ENCODE data around the gene ATP2B3.

ATP2B3 gene

DNA sequence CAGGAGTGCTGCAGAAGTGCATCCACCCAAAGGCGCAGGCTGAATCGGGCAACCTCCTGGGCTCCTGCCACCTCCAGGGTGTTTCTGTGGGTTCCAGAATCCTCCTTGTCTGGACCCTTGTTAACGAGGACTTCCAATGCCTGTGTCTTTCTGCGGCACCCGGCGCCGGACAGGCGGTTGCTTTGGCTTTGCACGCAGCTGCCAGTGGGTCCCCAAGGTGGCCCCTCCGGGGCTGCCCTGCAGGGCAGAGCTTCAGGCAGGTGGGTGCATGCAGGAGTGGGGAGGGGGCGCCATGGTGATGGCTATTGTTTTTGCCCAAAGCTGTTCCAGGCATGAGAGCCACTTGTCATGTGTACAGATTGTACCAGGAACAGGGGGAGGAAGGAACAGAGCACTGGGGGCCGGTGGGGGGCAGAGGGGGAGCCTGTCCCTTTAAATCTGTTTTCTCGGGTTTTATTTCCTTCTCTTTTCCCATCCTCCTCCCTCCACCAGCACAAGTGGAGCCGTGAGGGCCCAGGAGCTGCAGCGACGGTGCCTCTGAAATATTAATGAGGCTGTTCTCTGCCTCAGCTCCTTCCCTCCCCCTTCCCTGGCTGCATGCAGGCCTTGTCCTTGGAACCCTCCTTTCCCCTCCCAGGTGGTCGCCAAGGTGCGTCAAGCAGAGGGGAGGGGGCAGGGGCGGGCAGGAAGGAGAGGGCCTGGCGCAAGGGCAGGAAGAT lies 13.1 kb downstream of the ATP2B3 start:
- no peak for DNase-seq (ENCODE audit: low read depth in 1 of 2, low spot score in 1 of 2)

DNA sequence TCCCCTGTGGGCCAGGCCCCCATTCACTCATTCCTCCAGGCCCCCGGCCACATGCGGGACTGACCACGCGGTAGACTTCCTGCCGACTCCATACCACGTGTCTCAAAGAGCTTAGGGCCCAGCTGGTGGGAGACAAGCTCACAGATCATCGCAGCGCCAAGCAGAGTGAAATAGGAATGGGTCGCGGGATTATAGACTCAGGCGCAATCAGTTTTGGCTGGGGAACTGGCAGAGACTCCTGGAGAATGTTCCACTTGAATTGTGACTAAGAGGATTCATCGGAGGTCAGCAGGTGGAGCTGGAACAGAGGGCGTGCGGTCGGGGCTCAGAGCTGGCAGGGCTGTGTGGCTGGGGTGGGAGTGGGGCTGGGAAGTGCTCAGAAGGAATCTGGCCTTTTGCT lies 15.6 kb downstream of the ATP2B3 start:
- DNase-seq (ENCODE audit: low read depth in 1 of 2, low spot score in 1 of 2) = no peak

DNA sequence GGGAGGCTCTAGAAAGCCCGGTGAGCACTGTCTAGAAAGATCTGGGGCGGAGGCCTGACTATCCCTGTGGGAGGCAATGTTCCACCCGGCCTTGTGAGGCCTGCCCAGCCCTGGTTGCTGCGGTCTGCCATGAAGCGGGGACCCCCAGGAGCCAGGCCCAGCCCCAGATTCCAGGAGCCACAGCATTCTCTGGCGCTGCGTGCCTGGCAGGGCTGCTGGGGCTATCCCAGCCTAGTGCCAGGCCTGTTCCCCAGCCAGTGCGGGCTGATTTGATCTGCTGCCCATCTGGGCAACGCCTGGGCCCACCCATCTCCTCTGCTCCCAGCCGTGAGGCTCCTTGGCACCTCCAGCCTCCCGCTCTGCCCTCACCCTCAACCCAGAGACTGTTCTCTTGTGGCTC lies 19.6 kb downstream of the ATP2B3 start:
- DNase-seq (ENCODE audit: low read depth in 1 of 2, low spot score in 1 of 2) = no peak

GRCh38 chrX:153537526-153538295 lies 20.3 kb downstream of the ATP2B3 start:
- no peak for DNase-seq (ENCODE audit: low read depth in 1 of 2, low spot score in 1 of 2)

DNA sequence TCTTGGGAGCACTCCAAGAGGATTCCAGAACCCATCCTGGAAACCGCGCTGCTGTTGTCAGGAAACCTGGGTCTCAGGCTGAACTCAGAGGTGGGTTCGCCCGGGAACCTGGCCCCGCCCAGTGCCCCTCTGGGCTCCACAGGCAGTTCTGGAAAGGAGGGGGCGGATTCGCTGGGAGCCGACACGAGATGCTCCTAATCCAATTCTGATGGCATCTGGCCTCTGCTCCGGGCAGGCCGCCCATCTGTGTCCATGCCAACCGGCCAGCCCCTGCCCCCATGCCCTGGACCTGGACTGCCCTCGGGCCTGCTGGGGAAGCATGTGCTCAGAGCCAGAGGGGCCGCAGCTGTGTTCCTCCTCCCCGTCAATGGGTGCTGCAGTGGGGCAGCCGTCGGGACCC lies 21.0 kb downstream of the ATP2B3 start:
- no peak for DNase-seq (ENCODE audit: low read depth in 1 of 2, low spot score in 1 of 2)

DNA sequence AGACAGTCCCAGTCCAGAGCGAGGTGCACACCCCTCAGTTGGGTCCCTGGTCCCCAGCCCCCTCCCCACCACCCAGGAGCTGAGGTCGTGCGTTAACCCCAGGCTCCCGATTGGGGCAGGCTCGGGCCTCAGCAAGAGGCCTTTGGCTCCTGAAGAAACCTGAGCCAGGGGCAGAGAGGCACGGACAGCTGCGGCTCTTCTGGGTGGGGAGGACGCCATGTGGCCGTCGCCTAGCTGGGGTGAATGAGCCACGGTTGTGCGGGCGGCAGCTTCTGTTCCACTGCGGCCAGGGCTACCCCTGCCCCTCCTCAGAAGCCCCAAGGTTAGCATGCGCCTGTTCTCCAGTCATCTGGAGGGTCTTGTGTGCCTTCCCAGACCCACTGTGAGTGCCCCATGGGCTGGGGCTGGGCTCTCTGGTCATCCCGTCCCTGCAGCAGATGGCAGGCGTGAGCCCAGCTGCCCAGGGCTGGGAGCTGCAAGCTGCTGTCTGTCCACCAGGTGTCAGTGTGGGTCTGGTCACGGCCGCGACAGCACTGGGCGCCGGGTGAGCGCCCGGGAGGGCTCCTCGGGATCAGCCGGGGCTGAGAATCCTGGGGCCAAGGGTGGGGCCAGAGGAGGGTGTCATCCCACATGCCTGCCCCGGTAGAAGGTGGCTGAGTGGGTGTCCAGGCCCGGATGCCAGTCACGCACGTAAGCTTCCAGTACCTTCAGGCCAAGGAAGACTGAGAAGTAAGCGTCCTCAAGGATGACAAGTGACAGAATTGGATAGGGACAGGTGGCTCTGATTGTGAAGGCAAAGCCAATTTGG lies 21.9 kb downstream of the ATP2B3 start:
- DNase-seq (ENCODE audit: low read depth in 1 of 2, low spot score in 1 of 2) = peak; percentile 16 to 35

GRCh38 chrX:153539979-153540358 lies 22.5 kb downstream of the ATP2B3 start:
- no peak for DNase-seq (ENCODE audit: low read depth in 1 of 2, low spot score in 1 of 2)

DNA sequence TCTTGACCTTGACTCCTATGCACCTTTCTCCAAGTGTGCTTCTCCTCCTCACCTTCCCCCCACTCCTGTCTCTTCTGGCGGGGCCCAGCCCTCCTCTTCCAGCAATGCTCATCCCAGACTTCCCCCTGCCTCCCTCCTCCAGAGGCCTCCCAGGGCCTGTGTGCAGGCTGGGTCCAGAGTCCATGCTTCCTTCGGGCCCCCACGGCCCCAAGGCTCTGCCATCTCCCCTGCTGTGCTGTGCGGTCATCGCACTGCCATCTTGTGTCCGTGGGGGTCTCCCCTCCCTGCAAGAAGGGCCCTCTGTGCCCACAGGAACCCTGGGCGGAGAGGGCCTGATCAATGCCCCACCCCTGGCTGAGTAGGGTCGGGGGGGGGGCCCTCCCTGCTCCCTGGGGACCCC lies 27.3 kb downstream of the ATP2B3 start:
- no peak for DNase-seq (ENCODE audit: low read depth in 1 of 2, low spot score in 1 of 2)

DNA sequence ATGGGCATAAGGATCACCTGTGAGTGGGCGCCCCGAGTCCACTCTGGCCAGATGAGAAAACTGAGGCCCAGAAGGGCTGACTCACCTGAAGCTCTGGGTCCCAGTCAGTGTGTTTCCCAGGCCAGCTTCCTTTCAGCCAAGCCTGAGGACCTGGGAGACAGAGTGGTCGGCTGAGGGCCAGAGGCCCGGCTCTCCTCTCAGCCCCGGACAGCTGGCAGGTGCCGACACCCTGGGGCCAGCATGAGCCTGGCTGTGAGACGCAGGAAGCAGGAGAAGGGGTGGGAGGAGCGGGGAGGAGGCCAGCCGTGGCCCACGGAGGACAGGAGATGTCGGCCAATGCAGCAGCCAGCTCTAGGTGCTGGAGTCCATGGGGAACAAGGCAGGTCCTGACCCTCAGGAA lies 28.9 kb downstream of the ATP2B3 start:
- no peak for DNase-seq (ENCODE audit: low read depth in 1 of 2, low spot score in 1 of 2)

DNA sequence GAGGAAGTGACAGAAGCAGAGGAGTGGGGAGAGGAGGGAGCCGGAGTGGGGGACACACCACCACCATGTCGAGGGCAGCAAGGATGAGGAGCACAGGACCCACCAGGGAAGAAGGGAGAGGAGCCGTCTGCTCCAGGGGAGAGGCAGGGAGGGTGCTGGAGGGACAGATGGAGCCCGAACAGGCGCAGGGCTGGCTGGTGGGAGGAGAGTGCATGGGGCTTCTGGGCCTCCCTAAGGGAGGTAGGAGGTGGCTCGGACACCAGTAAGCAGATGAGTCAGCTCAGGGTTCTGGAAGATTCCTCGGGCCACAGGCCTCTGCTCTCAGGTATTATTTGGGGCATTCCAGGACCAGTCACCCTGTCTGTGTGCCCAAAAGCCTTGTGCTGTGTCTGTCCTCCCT lies 29.8 kb downstream of the ATP2B3 start:
- DNase-seq (ENCODE audit: low read depth in 1 of 2, low spot score in 1 of 2) = no peak

- DNase-seq (ENCODE audit: low read depth in 1 of 2, low spot score in 1 of 2) = no peak
These were observed 31.8 kb downstream of the ATP2B3 start for GRCh38 chrX:153549231-153549630.

DNA sequence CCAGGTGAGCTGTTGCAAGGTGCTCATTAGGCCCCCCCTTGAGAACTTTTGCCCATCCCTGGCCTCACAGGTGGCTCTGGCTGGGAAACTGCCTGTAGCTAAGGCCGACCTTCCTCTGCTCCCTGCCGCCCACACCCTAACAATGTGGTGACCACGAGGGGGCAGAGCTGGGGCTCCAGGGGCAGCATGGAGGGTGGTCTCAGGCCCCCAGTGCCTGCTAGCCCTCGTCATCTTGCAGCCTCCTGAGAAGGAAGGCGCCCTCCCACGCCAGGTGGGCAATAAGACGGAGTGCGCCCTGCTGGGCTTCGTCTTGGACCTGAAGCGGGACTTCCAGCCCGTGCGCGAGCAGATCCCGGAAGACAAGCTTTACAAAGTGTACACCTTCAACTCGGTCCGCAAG lies 32.4 kb downstream of the ATP2B3 start:
- no peak for DNase-seq (ENCODE audit: low read depth in 1 of 2, low spot score in 1 of 2)

GRCh38 chrX:153551135-153551534 lies 33.7 kb downstream of the ATP2B3 start:
- DNase-seq (ENCODE audit: low read depth in 1 of 2, low spot score in 1 of 2) = no peak

GRCh38 chrX:153554519-153555167 lies 37.2 kb downstream of the ATP2B3 start:
- DNase-seq (ENCODE audit: low read depth in 1 of 2, low spot score in 1 of 2) = peak; percentile 32 to 34

DNA sequence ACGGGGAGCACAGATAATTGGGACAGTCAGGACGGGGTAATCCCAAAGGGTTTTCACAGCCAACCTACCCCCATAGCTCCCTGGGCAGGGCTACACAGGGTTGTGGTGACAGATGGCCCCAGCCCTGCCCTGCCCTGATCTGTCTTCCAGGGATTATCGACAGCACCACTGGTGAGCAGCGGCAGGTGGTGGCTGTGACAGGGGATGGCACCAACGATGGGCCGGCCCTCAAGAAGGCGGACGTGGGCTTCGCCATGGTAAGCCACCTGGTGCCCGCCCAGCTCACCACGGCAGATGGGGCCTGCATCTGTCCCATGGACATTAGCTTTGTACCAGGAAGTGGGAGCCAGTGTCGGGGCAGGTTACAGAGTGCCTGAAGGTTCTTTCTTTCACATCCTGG lies 39.3 kb downstream of the ATP2B3 start:
- DNase-seq (ENCODE audit: low read depth in 1 of 2, low spot score in 1 of 2) = no peak

DNA sequence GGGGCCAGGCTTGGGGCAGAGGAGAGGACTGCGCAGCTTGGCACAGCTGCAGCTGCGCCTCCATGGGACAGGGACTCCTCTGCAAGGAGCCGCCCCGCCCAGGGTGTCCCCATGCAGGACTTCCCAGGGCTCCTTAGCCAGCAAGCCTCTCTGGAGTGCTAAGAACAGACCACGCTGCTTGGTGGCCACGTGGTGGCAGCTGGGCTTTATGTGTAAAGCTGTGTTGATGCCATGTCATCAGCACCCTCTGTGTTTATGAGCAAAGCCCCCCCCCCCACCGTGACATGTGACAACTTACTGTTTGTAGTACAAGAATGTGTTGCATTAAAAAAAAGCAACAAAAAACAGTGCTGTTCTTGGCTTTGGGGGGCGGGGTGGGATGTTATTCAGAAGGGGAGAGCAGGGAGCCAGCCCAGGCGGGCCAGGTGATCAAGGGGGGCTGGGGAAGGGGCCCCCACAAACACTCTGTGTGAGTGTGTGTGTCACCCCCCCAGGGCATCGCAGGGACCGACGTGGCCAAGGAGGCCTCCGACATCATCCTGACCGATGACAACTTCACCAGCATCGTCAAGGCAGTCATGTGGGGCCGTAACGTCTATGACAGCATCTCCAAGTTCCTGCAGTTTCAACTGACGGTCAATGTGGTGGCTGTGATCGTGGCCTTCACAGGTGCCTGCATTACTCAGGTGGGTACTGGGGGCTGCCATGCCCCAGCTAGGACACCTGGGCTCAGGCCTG lies 40.3 kb downstream of the ATP2B3 start:
- no peak for DNase-seq (ENCODE audit: low read depth in 1 of 2, low spot score in 1 of 2)

- no peak for DNase-seq (ENCODE audit: low read depth in 1 of 2, low spot score in 1 of 2)
These were observed 42.6 kb downstream of the ATP2B3 start for GRCh38 chrX:153560000-153560399.

GRCh38 chrX:153560466-153560865 lies 43.0 kb downstream of the ATP2B3 start:
- no peak for DNase-seq (ENCODE audit: low read depth in 1 of 2, low spot score in 1 of 2)

DNA sequence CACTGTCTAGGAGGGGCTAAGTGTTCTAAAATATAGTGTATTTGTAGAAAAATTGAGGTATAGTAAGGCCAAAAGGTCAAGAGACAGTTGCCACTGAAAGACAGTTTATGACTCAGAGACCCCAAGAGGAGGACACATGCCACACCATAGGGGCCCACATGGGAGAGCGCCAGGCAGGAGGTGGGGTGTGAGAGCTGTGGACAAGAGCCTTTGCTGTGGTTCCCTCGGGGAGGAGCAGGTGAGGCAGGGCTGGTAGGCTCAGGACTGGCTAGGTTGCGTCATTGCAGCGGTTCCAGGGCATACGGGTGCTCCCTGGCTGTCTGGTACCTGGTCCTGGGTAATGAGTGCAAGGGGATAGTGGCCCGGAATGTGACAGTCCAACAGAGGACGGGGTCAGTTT lies 43.9 kb downstream of the ATP2B3 start:
- no peak for DNase-seq (ENCODE audit: low read depth in 1 of 2, low spot score in 1 of 2)

GRCh38 chrX:153562546-153562945 lies 45.1 kb downstream of the ATP2B3 start:
- no peak for DNase-seq (ENCODE audit: low read depth in 1 of 2, low spot score in 1 of 2)
